ENCODE results near the gene KLHL13. TPM values are rescaled to one million over a fixed set of nuclear protein-coding genes. Genes with fewer than 3 reads are reported as not detected.

Gene KLHL13
- total RNA-seq, 2 donors from 2014 or later, result 8.9 to 10.7 TPM

GRCh38 chrX:117992192-117992723 lies 124.4 kb downstream of the KLHL13 start:
- WGBS, result 20% methylated on average over 1 of the region's 1 CpG
- intact Hi-C loops (cut with DNase I), result loop anchor here (10.0 kb wide), 1 partner anchor 233 kb away; no protein-coding TSS in a partner anchor
- Histone ChIP-seq H3K27me3 (replicated peaks; ENCODE audit: insufficient read depth) (no peaks in the 10 kb centered on the region), H3K36me3 (no peaks in the 10 kb centered on the region), H3K4me1 (replicated peaks) (no peaks in the 10 kb centered on the region), H3K27ac (no peak overlapping the region), H3K9me3 (no peaks in the 10 kb centered on the region), H3K4me3 (no peak overlapping the region)
- TF ChIP-seq POLR2A (IDR thresholded peaks at IDR 0.05) (no peak), CTCF (IDR thresholded peaks at IDR 0.05) (no peak), POLR2AphosphoS5 (IDR thresholded peaks at IDR 0.05) (no peak)
- DNase-seq (ENCODE audit: low spot score), result no peak

GRCh38 chrX:117990438-117990837 lies 126.2 kb downstream of the KLHL13 start:
- Histone ChIP-seq H3K4me1 (replicated peaks) (no peaks in the 10 kb centered on the region), H3K9me3 (no peaks in the 10 kb centered on the region), H3K27ac (no peak overlapping the region), H3K36me3 (no peaks in the 10 kb centered on the region), H3K4me3 (no peak overlapping the region), H3K27me3 (replicated peaks; ENCODE audit: insufficient read depth) (no peaks in the 10 kb centered on the region)
- no peak for DNase-seq (ENCODE audit: low spot score)
- WGBS, result 25% methylated on average over 3 of the region's 3 CpGs
- intact Hi-C loops (cut with DNase I), result loop anchor here (10.0 kb wide), 1 partner anchor 234 kb away; no protein-coding TSS in a partner anchor
- TF ChIP-seq POLR2A (IDR thresholded peaks at IDR 0.05), result no peak
- no peak for TF ChIP-seq CTCF (IDR thresholded peaks at IDR 0.05)
- no peak for TF ChIP-seq POLR2AphosphoS5 (IDR thresholded peaks at IDR 0.05)

GRCh38 chrX:117989512-117989911 lies 127.1 kb downstream of the KLHL13 start:
- no peak for TF ChIP-seq CTCF (IDR thresholded peaks at IDR 0.05)
- TF ChIP-seq POLR2AphosphoS5 (IDR thresholded peaks at IDR 0.05), result no peak
- no peak for TF ChIP-seq POLR2A (IDR thresholded peaks at IDR 0.05)
- H3K36me3 ChIP-seq, result no peaks in the 10 kb centered on the region
- no peak overlapping the region for H3K4me3 ChIP-seq
- DNase-seq (ENCODE audit: low spot score), result no peak
- H3K27me3 ChIP-seq (replicated peaks; ENCODE audit: insufficient read depth), result no peaks in the 10 kb centered on the region
- intact Hi-C loops (cut with DNase I), result no loop called here
- H3K4me1 ChIP-seq (replicated peaks), result no peaks in the 10 kb centered on the region
- H3K9me3 ChIP-seq, result no peaks in the 10 kb centered on the region
- no peak overlapping the region for H3K27ac ChIP-seq

GRCh38 chrX:117987373-117987772 lies 129.2 kb downstream of the KLHL13 start:
- Histone ChIP-seq H3K9me3 (no peaks in the 10 kb centered on the region), H3K4me3 (no peak overlapping the region), H3K36me3 (no peaks in the 10 kb centered on the region), H3K27ac (no peak overlapping the region), H3K4me1 (replicated peaks) (no peaks in the 10 kb centered on the region), H3K27me3 (replicated peaks; ENCODE audit: insufficient read depth) (no peaks in the 10 kb centered on the region)
- 23% methylated on average over 2 of the region's 2 CpGs for WGBS
- no peak for DNase-seq (ENCODE audit: low spot score)
- no peak for TF ChIP-seq CTCF (IDR thresholded peaks at IDR 0.05)
- no peak for TF ChIP-seq POLR2A (IDR thresholded peaks at IDR 0.05)
- TF ChIP-seq POLR2AphosphoS5 (IDR thresholded peaks at IDR 0.05), result no peak
- intact Hi-C loops (cut with DNase I), result no loop called here

GRCh38 chrX:117985241-117985640 lies 131.4 kb downstream of the KLHL13 start:
- intact Hi-C loops (cut with DNase I), result no loop called here

More at GRCh38 chrX:117985241-117985640, 131.4 kb downstream of the KLHL13 start:
- no peak overlapping the region for H3K27ac ChIP-seq
- no peak for DNase-seq (ENCODE audit: low spot score)
- H3K4me1 ChIP-seq (replicated peaks), result no peaks in the 10 kb centered on the region
- no peaks in the 10 kb centered on the region for H3K9me3 ChIP-seq
- no peak overlapping the region for H3K4me3 ChIP-seq
- H3K36me3 ChIP-seq, result no peaks in the 10 kb centered on the region
- whole genome bisulfite sequencing, result 85% methylated on average over 1 of the region's 1 CpG
- TF ChIP-seq POLR2A (IDR thresholded peaks at IDR 0.05) (no peak), CTCF (IDR thresholded peaks at IDR 0.05) (no peak), POLR2AphosphoS5 (IDR thresholded peaks at IDR 0.05) (no peak)
- no peaks in the 10 kb centered on the region for H3K27me3 ChIP-seq (replicated peaks; ENCODE audit: insufficient read depth)

Data from prostate gland (tissue), 2 donors.